Esophagus muscularis mucosa (tissue), 4 donors: ENCODE data around the gene PDGFD. TPM values are rescaled to one million over a fixed set of nuclear protein-coding genes. Genes with fewer than 3 reads are reported as not detected.

Experiments used
- DNase-seq: peaks from one replicate; pipeline ENCODE4 v3.0.0-alpha.2; 2017; ENCODE audit errors: extremely low spot score
- H3K27ac ChIP-seq, 4 donors: fragments of 200-600 bp; sonication (generic); replicated peaks in 1 of 4; 1 replicate in 3 of 4; 2 replicates in 1 of 4; pipeline ENCODE4 v1.5.1; 2016 to 2019; ENCODE audit warnings: mild to moderate bottlenecking in 1 of 4
- H3K27me3 ChIP-seq, 4 donors: fragments of 200-600 bp; sonication (generic); one replicate each; pipeline versions ENCODE4 v1.5.1 to v1.6.0; 2016 to 2019
- H3K36me3 ChIP-seq, 4 donors: fragments of 200-600 bp; sonication (generic); one replicate each; pipeline ENCODE4 v1.5.1; 2016 to 2019
- H3K4me1 ChIP-seq, 4 donors: fragments of 200-600 bp; sonication (generic); one replicate each; pipeline ENCODE4 v1.5.1; 2016 to 2019
- H3K4me3 ChIP-seq, 4 donors: fragments of 200-600 bp; sonication (generic); 1 replicate in 2 of 4; 2 replicates in 2 of 4; pipeline ENCODE4 v1.5.1; 2016 to 2019; ENCODE audit warnings: mild to moderate bottlenecking in 4 of 4, moderate library complexity in 1 of 4
- H3K9me3 ChIP-seq, 4 donors: fragments of 200-600 bp; sonication (generic); 1 replicate in 3 of 4; 2 replicates in 1 of 4; pipeline ENCODE4 v1.5.1; 2016 to 2019
- EP300 ChIP-seq: sonication (generic); formaldehyde crosslinking; IDR thresholded peaks from one replicate; pipeline ENCODE4 v1.6.1; 2017; ENCODE audit warnings: antibody characterized with exemption
- POLR2A ChIP-seq: fragments of 450-650 bp; IDR thresholded peaks from one replicate; pipeline ENCODE4 v1.6.1; 2017; ENCODE audit warnings: antibody characterized with exemption, moderate library complexity, mild to moderate bottlenecking, low read depth
- POLR2AphosphoS5 ChIP-seq, 2 donors: sonication (generic); formaldehyde crosslinking; IDR thresholded peaks; one replicate each; pipeline ENCODE4 v1.6.1; 2017; ENCODE audit warnings: antibody characterized with exemption in 2 of 2
- WGBS: methylation state at CpG from one replicate; pipeline ENCODE4 v1.1.5; 2018; 5-methylcytosine and 5-hydroxymethylcytosine counted together
- intact Hi-C: fragments of 100-400 bp; cut with DNase I; formaldehyde crosslinking; loops from one replicate; pipeline ENCODE4 v1.15.1; 2023
- total RNA-seq, 4 donors: library from RNA; depleted of rRNA; stranded (reverse); fragments of >200 nt; gene quantifications; one replicate each; pipeline versions ENCODE4 v1.1.0 to v1.2.1, GENCODE V29; 2016
- TF ChIP-seq, protein P1 (sequence below), 3 experiments: fragments of 200-600 bp in 2 of 3; fragments of 450-650 bp in 1 of 3; sonication (generic) in 2 of 3; IDR thresholded peaks; one replicate each; pipeline ENCODE4 v1.5.1; 2017 to 2019; ENCODE audit warnings: antibody characterized with exemption in 3 of 3, mild to moderate bottlenecking in 2 of 3, moderate library complexity in 1 of 3

The PDGFD gene
- total RNA-seq, 4 donors from 2014 or later, result 4.2 to 8.6 (median 6.5) TPM

DNA sequence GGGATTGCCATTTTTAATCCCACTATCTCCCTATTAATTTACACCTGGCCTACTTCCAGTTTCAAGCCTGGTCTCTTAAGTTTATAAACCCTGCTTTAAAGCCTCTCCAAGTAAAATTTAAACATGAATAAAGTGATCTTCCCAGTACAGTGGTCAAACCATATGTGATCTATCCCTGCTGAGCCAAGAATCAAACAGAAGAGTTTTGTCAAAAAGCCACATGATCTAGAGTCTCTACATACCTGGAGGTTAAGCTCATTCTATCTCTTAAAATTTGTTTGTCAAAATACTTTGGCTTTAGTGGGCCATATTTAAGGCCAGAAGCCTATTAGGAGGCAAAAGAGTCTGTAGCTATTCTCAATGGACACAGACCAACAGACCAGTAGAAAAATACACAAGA lies 170.4 kb downstream of the PDGFD start:
- intact Hi-C loops, result no loop called here

DNA sequence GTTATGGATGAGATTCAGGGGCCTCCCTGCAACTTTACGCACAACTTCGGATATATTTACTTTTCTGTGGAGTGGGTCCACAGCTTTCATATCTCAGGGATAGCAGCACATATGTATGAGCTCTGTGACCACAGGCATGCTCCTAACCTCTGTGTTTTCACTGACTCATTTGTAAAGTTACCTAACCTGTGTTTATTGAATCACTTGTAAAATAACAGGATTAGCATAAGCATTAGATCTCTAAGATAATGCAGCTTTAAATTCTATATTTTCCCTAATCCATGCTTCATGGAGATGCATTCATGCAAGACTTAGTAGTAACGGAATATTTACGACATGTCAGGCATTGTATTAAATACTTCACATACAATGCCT lies 175.4 kb downstream of the PDGFD start:
- H3K27me3 ChIP-seq, result no peaks in the 10 kb centered on the region
- peaks cover 0 to 3% (median 2%) of the 10 kb centered on the region in 4 donors for H3K4me1 ChIP-seq
- TF ChIP-seq POLR2AphosphoS5 (IDR thresholded peaks at IDR 0.05) (no peak), EP300 (no peak), POLR2A (no peak)
- TF ChIP-seq, protein P1, sequence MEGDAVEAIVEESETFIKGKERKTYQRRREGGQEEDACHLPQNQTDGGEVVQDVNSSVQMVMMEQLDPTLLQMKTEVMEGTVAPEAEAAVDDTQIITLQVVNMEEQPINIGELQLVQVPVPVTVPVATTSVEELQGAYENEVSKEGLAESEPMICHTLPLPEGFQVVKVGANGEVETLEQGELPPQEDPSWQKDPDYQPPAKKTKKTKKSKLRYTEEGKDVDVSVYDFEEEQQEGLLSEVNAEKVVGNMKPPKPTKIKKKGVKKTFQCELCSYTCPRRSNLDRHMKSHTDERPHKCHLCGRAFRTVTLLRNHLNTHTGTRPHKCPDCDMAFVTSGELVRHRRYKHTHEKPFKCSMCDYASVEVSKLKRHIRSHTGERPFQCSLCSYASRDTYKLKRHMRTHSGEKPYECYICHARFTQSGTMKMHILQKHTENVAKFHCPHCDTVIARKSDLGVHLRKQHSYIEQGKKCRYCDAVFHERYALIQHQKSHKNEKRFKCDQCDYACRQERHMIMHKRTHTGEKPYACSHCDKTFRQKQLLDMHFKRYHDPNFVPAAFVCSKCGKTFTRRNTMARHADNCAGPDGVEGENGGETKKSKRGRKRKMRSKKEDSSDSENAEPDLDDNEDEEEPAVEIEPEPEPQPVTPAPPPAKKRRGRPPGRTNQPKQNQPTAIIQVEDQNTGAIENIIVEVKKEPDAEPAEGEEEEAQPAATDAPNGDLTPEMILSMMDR (IDR thresholded peaks at IDR 0.05), result no peak
- no peak overlapping the region for H3K27ac ChIP-seq
- WGBS, result 71% methylated on average over 4 of the region's 4 CpGs
- no peak for DNase-seq
- no peak overlapping the region for H3K4me3 ChIP-seq
- no peaks in the 10 kb centered on the region for H3K9me3 ChIP-seq
- intact Hi-C loops, result no loop called here
- H3K36me3 ChIP-seq, result no peaks in the 10 kb centered on the region

More for the DNA sequence above, 170.4 kb downstream of the PDGFD start:
- TF ChIP-seq, protein P1 (IDR thresholded peaks at IDR 0.05), result no peak
- TF ChIP-seq POLR2AphosphoS5 (IDR thresholded peaks at IDR 0.05) (no peak), POLR2A (no peak), EP300 (no peak)
- Histone ChIP-seq H3K27ac (no peak overlapping the region), H3K27me3 (no peaks in the 10 kb centered on the region), H3K4me3 (no peak overlapping the region), H3K9me3 (no peaks in the 10 kb centered on the region), H3K36me3 (no peaks in the 10 kb centered on the region), H3K4me1 (peaks cover 0 to 15% (median 13%) of the 10 kb centered on the region in 4 donors)
- DNase-seq, result no peak

DNA sequence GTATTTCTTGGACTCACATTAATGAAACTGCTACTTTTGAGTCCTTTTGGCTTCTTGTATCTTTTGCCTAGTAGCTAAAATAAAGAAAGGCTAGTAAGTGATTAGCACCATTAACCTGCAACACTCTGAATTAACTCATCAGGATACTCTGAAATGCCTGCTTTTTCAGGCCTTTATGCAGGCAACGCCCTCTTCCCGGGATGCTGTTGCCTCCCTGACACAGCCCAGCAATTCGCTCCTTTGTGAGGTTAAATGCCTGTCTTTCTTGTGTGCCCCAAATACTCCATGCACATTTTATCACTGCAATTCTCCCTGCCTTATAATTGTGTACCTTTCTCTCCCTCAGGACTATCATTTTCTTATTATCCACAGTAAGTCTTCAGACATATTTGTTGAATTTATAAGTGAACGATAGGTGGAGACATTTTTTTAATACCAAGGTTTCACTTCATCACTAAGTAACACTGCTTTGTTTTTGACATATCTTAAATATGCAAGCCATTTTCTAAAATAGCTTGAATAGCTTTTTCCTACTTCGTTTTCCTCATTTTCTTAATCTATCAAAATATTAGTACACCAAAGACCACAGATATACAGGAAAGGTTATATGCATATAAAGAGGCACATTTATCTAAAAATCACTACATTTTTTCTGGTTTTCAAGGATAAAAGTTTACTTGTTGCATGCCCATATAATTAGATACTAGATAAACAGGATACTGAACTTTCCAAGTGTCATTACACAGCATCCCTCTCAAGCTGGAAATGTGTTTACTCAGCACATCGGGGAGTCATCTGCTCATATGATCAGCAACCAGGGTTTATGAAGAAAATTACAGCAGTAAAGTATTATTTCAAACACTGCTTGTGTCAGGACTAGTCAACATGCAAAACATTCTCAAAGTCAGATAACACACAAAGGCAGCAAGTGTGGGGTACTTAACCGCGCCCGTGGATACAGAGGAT lies 176.0 kb downstream of the PDGFD start:
- no peaks in the 10 kb centered on the region for H3K4me1 ChIP-seq
- 83% methylated on average over 9 of the region's 9 CpGs for WGBS
- no peaks in the 10 kb centered on the region for H3K27me3 ChIP-seq
- no peak overlapping the region for H3K4me3 ChIP-seq
- H3K9me3 ChIP-seq, result no peaks in the 10 kb centered on the region
- DNase-seq, result no peak
- TF ChIP-seq POLR2AphosphoS5 (IDR thresholded peaks at IDR 0.05) (no peak), POLR2A (no peak), EP300 (no peak)
- TF ChIP-seq, protein P1 (IDR thresholded peaks at IDR 0.05), result no peak
- H3K36me3 ChIP-seq, result no peaks in the 10 kb centered on the region
- intact Hi-C loops, result no loop called here
- H3K27ac ChIP-seq, result no peak overlapping the region

DNA sequence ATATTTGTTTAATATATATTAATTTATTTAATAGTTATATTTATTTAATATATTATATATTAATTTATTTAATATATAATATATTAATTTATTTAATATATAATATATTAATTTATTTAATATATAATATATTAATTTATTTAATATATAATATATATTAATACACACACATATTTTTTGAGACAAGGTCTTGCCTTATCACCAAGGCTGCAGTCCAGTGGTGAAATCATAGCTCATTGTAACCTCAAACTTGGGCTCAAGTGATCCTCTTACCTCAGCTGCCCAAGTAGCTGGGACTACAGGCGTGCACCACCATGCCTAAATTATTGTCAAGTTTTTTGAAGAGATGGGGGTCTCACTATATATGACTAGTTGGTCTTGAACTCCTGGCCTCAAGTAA lies 178.9 kb downstream of the PDGFD start:
- Histone ChIP-seq H3K27me3 (no peaks in the 10 kb centered on the region), H3K9me3 (no peaks in the 10 kb centered on the region), H3K4me3 (no peak overlapping the region), H3K27ac (no peak overlapping the region), H3K4me1 (no peaks in the 10 kb centered on the region), H3K36me3 (no peaks in the 10 kb centered on the region)
- WGBS, result 100% methylated on average over 1 of the region's 1 CpG
- no peak for DNase-seq
- intact Hi-C loops, result no loop called here
- TF ChIP-seq, protein P1 (IDR thresholded peaks at IDR 0.05), result no peak
- TF ChIP-seq POLR2AphosphoS5 (IDR thresholded peaks at IDR 0.05) (no peak), EP300 (no peak), POLR2A (no peak)
